ENCODE results near the gene ZNF320.
"Not testable (repeated sequence)": the region's sequence is repeated elsewhere in the genome, so short reads cannot be mapped to it uniquely, and the experiment has no call there.

The ZNF320 gene

GRCh38 chr19:52897138-52897935, at the start of gene ZNF320:
Gene ZNF320 (minus strand): TSS chr19:52897635. CDS start chr19:52890255, 7,380 bp downstream.
- DNase-seq, result peak; percentile 89

DNA sequence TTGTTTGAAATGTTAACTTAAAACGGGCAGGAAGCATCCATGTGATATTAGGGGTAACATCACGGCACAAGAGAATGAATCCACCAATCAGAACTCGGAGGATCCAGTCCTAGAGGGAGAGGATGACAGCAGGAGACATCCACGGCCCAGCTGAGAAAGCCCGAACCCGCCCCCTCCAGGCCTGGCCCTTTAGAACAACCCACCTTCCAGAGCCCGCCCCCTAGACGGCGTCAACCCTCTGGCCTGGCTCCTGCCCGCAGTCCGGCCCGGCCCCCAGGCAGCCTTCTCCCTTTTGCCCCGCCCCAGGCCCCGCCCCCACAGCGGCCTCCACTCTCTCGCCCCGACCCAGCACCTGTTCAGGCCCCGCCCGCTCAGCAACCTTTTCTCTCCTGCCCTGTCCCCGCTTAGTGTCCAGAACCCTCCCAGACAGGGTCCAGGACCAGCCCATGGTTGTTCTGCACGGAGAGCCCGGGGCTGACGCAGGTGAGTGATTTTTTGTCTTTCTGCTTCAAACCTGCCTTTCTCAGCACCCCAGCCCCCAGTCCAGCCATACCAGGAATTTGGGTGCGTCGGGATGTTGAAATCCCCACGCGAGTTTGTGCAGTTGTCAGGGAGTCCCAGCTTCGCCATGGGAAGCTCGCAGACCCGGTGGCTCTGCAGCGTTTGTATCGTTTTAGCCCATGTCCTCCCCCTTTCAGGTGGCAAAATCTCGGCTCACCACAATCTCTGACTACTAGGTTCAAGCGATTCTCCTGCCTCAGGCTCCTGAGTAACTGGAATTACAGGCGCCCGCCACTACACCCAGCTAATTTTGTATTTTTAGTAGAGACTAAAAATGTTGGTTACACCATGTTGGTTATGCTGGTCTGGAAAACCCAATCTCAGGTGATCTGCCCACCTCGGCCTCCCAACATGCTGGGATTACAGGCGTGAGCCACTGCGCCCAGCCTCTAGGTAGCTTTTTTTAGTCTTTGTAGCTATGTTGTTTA, 49.2 kb upstream of the ZNF320 start:
- peak; percentile 38 for DNase-seq

DNA sequence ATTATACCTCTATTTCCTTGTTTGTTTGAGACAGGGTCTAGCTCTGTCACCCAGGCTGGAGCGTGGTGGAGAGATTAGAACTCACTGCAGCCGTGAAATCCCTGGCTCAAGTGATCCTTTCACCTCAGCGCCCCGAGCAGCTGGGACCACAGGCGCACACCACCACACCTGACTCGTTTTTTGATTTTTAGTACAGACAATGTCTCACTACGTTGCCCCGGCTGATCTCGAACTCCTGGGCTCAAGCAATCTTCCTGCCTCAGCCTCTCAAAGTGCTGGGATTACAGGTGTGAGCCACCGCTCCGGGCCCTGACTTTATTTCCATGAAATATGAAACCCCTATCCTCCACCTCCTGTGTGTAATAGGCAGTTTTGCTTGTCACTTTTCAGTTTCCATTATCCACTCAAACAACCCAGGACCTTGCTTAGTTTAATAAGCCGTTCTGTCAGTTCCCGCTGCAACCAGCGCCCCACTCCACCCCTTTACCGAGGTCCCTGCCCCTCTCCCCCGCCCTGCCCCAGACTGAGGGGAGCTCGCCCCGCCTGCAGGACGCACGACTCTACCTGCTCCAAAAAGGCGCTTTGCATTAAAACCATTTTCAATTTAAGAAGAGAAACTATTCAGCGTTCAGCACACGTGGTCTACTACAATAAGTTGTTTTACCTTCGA, 48.4 kb upstream of the ZNF320 start:
- no peak for DNase-seq

DNA sequence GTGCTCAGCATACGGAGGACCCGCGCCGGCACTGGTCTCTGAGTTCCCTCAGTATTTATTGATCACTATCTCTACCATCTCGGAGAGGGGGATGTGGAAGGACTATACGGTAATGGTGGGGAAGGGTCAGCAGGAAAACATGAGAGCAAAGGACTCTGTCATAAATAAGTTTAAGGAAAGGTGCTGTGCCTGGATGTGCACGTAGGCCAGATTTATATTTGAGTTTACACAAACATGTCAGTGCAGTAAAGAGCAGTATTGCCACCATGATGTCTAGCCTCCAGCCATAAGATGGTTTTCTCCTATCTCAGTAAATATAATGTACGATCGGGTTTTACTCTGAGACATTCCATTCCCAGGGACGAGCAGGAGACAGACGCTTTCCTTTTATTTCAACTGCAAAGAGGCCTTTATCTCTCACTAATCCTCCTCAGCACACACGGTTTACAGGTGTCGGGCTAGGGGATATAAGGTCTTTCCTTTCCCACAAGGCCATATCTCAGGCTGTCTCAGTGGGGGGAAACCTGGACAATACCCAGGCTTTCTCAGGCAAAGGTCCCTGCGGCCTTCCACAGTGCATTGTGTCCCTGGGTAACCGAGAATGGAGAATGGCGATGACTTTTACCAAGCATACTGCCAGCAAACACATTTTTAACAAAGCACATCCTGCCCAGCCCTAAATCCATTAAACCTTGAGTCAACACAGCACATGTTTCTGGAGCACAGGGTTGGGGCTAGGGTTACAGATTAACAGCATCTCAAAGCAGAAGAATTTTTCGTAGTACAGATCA, 47.5 kb upstream of the ZNF320 start:
- DNase-seq, result peak; percentile 29

DNA sequence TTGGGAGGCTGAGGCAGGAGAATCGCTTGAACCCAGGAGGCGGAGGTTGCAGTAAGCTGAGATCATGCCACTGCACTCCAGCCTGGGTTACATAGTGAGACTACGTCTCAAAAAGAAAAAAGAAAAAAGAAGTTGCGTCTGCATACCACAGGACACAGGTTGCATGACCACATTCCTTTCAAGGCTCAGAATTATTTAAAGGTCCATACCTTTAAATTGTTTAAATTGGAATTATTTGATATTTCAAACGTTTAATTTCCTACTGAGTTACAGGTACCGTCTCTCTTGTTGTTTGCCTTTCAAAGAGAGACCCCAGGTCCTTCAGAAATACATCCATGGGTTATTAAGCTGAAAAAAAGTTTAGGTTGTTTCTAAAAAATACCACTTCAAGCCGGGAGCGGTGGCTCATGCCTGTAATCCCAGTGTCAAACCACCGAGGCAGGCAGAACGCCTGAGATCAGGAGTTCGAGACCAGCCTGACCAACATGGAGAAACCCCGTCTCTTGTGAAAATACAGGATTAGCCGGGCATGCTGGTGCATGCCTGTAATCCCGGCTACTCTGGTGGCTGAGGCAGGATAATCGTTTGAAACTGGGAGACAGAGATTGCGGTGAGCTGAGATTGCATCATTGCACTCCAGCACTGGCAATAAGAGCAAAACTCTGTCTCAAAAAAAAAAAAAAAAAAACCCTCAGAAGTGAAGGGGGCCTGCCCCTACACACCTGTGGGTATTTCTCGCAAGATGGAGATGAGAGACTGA, 46.6 kb upstream of the ZNF320 start:
- DNase-seq, result no peak

DNA sequence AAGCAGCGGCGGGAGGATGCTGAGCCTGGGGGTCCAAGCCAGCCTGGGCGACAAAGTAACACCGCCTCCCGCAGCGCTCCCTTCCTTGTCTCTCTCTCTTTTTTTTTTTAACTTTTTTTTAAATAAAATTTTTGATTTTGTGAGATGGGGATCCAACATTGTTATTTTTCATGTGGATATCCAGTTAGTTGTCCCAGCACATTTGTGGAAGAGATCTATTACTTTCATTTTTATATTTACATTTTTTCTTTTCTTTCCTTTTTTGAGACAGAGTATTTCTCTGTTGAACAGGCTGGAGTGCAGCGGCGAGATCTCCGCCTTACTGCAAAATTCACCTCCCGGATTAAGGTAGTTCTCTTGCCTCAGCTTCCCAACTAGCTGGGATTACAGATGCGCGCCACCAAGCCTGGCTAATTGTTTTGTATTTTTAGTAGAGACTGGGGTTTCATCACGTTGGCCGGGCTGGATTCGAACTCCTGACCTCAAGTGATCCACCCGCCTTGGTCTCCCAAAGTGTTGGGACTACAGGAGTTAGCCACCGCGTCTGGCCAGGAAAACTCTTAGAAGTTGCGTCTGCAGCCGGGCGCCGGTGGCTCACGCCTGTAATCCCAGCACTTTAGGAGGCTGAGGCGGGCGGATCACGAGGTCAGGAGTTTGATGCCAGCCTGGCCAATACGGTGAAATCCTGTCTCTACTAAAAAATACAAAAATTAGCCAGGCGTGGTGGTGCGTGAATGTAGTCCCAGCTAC, 45.9 kb upstream of the ZNF320 start:
- no peak for DNase-seq

DNA sequence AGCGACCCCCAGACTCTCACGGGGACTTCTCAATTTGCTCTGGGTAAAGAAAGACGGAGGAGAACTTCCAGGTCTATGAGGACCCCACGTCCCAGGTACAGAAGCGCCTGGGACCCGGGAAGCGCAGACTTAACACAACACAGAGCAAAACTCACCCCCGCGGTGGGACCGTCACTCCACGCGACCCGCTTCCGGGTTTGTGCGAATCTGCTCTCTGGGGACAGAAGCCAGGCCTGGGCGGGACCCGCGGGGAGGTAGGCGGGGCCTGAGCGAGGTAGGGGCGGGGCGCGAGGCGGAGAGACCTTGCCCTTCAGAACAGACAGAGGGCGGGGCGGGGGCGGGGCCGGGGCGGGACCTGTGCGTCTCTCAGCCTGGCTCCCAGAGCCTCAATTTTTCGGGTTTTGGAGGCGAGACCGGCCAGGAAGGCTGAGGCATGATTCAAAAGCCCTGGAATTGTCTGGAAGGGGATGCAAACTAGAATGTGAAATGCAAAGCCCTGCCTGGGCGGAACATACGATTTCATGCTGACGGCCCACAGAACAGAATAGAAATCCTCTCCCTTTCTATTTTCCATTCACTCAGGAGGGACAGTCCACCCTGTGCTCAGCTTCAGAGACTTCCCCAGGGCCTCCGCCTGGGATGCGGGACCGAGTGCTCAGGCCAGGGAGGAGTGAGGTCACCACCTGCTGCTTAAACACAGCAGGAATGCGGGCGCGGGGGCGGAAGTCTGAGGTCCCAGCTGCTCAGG, 45.1 kb upstream of the ZNF320 start:
- DNase-seq, result peak; percentile 86

- peak; percentile 4 for DNase-seq
Measured at GRCh38 chr19:52941941-52942385, 44.5 kb upstream of the ZNF320 start.

GRCh38 chr19:52941523-52941922, 44.1 kb upstream of the ZNF320 start:
- not testable (repeated sequence) for DNase-seq

DNA sequence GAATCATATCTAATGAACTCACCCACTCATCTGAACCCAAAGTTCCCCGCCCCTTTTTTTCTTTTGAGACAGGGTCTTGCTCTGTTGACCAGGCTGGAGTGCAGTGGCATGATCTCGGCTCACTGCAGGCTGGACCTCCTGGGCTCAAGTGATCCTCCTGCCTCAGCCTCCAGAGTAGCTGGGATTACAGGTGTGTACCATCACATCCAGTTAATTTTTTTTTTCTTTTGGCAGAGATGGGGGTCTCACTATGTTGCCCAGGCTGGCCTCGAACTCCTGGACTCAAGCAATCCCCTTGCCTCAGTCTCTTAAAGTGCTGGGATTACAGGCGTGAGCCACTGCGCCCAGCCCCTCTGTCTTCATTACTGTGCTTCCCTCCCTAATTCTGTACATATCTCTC, 43.5 kb upstream of the ZNF320 start:
- not testable (repeated sequence) for DNase-seq

GRCh38 chr19:52938761-52939160, 41.3 kb upstream of the ZNF320 start:
- DNase-seq, result no peak

- no peak for DNase-seq
Measured at GRCh38 chr19:52936954-52937325, 39.5 kb upstream of the ZNF320 start.

DNA sequence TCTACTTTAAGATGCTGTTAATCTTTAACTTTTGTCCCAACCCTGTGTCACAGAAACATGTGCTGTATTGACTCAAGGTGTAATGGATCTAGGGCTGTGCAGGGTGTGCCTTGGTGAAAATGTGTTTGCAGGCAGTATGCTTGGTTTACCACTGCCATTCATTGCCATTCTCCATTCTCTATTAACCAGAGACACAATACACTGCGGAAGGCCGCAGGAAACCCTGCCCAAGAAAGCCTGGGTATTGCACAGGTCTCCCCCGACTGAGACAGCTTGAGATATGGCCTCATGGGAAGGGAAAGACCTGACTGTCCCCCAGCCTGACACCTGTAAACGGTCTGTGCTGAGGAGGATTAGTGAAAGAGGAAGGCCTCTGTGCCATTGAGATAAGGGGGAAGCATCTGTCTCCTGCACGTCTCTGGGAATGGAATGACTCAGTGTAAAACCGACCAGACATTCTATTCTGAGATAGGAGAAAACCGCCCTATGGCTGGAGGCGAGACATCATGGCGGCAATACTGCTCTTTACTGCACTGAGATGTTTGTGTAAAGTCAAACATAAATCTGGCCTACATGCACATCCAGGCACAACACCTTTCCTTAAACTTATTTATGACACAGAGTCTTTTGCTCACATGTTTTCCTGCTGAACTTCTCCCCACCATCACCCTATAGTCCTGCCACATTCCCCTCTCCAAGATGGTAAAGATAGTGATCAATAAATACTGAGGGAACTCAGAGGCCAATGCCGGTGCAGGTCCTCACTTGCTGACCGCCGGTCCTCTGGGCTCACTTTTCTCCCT, 38.9 kb upstream of the ZNF320 start:
- no peak for DNase-seq

DNA sequence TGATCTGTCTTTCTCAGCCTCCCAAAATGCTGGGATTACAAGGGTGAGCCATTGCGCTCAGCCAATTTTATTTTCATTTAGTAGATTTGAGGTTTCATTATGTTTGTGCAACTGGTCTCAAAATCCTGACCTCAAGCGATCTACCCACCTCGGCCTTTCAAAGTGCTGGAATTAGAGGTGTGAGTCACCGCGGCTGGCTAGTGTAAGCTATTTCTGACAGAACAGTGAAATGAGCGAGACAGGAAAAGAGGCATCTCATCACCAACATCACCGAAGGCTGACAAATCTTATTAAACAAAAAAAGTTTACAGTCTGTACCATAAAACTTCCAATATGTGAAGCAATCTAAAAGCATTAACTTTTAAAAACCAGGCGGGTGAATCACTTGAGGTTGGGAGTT, 38.0 kb upstream of the ZNF320 start:
- no peak for DNase-seq

DNA sequence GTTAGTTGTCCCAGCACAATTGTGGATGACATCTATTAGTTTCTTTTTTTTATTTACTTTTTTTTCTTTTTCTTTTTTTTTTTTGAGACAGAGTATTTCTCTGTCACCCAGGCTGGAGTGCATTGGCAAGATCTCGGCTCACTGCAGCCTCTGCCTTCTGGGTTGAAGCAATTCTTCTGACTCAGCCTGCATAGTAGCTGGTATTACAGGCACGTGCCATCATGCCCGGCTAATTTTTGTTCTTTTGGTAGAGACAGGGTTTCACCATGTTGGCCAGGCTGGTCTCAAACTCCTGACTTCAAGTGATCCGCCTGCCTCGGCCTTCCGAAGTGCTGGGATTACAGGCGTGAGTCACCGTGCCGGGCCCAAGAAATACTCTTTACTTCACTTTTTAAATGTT, 27.2 kb upstream of the ZNF320 start:
- not testable (repeated sequence) for DNase-seq

DNA sequence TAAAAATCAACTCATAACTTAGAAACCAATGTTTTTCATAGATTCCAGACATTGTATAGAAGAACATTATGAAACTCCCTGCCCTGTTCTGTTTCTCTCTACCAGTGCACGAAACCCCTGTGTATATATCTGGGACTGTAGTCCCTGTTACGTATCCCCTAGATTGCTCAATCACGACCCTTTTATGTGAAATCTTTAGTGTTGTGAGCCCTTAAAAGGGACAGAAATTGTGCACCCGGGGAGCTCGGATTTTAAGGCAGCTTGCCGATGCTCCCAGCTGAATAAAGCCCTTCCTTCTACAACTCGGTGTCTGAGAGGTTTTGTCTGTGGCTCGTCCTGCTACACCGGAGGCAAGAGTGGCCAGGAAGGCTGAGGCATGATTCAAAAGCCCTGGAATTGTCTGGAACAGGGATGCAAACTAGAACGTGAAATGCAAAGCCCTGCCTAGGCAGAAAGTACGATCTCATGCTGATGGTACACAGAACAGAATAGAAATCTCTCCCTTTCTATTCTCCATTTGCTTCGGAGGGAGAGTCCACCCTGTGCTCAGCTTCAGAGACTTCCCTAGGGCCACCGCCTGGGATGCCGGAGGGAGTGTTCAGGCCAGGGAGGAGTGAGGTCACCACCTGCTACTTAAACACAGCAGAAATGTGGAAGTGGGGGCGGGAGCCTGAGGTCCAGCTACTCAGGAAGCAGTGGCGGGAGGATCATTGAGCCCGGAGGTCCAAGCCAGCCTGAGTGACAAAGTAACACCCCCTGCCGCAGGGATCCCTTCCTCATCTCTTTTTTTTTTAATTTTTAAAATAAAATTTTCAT, 26.6 kb upstream of the ZNF320 start:
- no peak for DNase-seq

GRCh38 chr19:52922841-52923777, 25.7 kb upstream of the ZNF320 start, which contains the start of gene ZNF888:
Gene ZNF888 (minus strand): TSS chr19:52923428. CDS start chr19:52917873, 5,555 bp downstream.
- DNase-seq, result peak; percentile 75
